ENCODE data around the gene SKIC3.
A peak's percentile ranks its signal among the peaks of the same experiment; 100 is the strongest.

SKIC3 gene

GRCh38 chr5:95564450-95564849 lies 9.7 kb upstream of the SKIC3 start:
- H3K36me3 ChIP-seq (ENCODE audit: control insufficient read depth in 1 of 2, insufficient read depth in 2 of 2, low read length in 2 of 2), result peaks cover 4 to 6% of the 10 kb centered on the region in 2 donors
- H3K27me3 ChIP-seq (ENCODE audit: control insufficient read depth in 1 of 2, insufficient read depth in 2 of 2, low read length in 2 of 2), result no peaks in the 10 kb centered on the region
- H3K9me3 ChIP-seq (ENCODE audit: control insufficient read depth in 1 of 2, low read length in 2 of 2), result no peaks in the 10 kb centered on the region
- H3K27ac ChIP-seq (ENCODE audit: low read depth, low read length), result no peak overlapping the region
- no peak overlapping the region for H3K4me3 ChIP-seq (ENCODE audit: low read depth in 1 of 2, low read length in 2 of 2)
- H3K9ac ChIP-seq (ENCODE audit: low read depth in 1 of 2, low read length in 2 of 2), result no peak overlapping the region
- no peaks in the 10 kb centered on the region for H3K4me1 ChIP-seq (ENCODE audit: control insufficient read depth in 1 of 2, insufficient read depth in 2 of 2, low read length in 2 of 2)

- H3K27ac ChIP-seq (ENCODE audit: low read depth, low read length), result no peak overlapping the region
Measured at GRCh38 chr5:95563367-95563766, 8.6 kb upstream of the SKIC3 start.

GRCh38 chr5:95562282-95562681 lies 7.5 kb upstream of the SKIC3 start:
- Histone ChIP-seq H3K27me3 (ENCODE audit: control insufficient read depth in 1 of 2, insufficient read depth in 2 of 2, low read length in 2 of 2) (no peaks in the 10 kb centered on the region), H3K4me3 (ENCODE audit: low read depth in 1 of 2, low read length in 2 of 2) (no peak overlapping the region), H3K4me1 (ENCODE audit: control insufficient read depth in 1 of 2, insufficient read depth in 2 of 2, low read length in 2 of 2) (no peaks in the 10 kb centered on the region), H3K9ac (ENCODE audit: low read depth in 1 of 2, low read length in 2 of 2) (no peak overlapping the region), H3K27ac (ENCODE audit: low read depth, low read length) (no peak overlapping the region), H3K36me3 (ENCODE audit: control insufficient read depth in 1 of 2, insufficient read depth in 2 of 2, low read length in 2 of 2) (peaks cover 0 to 4% of the 10 kb centered on the region in 2 donors), H3K9me3 (ENCODE audit: control insufficient read depth in 1 of 2, low read length in 2 of 2) (no peaks in the 10 kb centered on the region)

More at GRCh38 chr5:95563367-95563766, 8.6 kb upstream of the SKIC3 start:
- Histone ChIP-seq H3K9me3 (ENCODE audit: control insufficient read depth in 1 of 2, low read length in 2 of 2) (no peaks in the 10 kb centered on the region), H3K4me3 (ENCODE audit: low read depth in 1 of 2, low read length in 2 of 2) (no peak overlapping the region), H3K27me3 (ENCODE audit: control insufficient read depth in 1 of 2, insufficient read depth in 2 of 2, low read length in 2 of 2) (no peaks in the 10 kb centered on the region), H3K4me1 (ENCODE audit: control insufficient read depth in 1 of 2, insufficient read depth in 2 of 2, low read length in 2 of 2) (no peaks in the 10 kb centered on the region), H3K9ac (ENCODE audit: low read depth in 1 of 2, low read length in 2 of 2) (no peak overlapping the region), H3K36me3 (ENCODE audit: control insufficient read depth in 1 of 2, insufficient read depth in 2 of 2, low read length in 2 of 2) (peaks cover 0 to 6% of the 10 kb centered on the region in 2 donors)

GRCh38 chr5:95557841-95558240 lies 3.1 kb upstream of the SKIC3 start:
- Histone ChIP-seq H3K27me3 (ENCODE audit: control insufficient read depth in 1 of 2, insufficient read depth in 2 of 2, low read length in 2 of 2) (no peaks in the 10 kb centered on the region), H3K27ac (ENCODE audit: low read depth, low read length) (no peak overlapping the region), H3K9ac (ENCODE audit: low read depth in 1 of 2, low read length in 2 of 2) (no peak overlapping the region), H3K36me3 (ENCODE audit: control insufficient read depth in 1 of 2, insufficient read depth in 2 of 2, low read length in 2 of 2) (peaks cover 0 to under 1% of the 10 kb centered on the region in 2 donors), H3K9me3 (ENCODE audit: control insufficient read depth in 1 of 2, low read length in 2 of 2) (no peaks in the 10 kb centered on the region), H3K4me1 (ENCODE audit: control insufficient read depth in 1 of 2, insufficient read depth in 2 of 2, low read length in 2 of 2) (peaks cover 14 to 18% of the 10 kb centered on the region in 2 donors), H3K4me3 (ENCODE audit: low read depth in 1 of 2, low read length in 2 of 2) (no peak overlapping the region)

- Histone ChIP-seq H3K9me3 (ENCODE audit: control insufficient read depth in 1 of 2, low read length in 2 of 2) (no peaks in the 10 kb centered on the region), H3K4me1 (ENCODE audit: control insufficient read depth in 1 of 2, insufficient read depth in 2 of 2, low read length in 2 of 2) (peaks cover 14 to 18% of the 10 kb centered on the region in 2 donors), H3K36me3 (ENCODE audit: control insufficient read depth in 1 of 2, insufficient read depth in 2 of 2, low read length in 2 of 2) (peaks cover 0 to 3% of the 10 kb centered on the region in 2 donors), H3K9ac (ENCODE audit: low read depth in 1 of 2, low read length in 2 of 2) (peak overlapping the region; percentile 76 to 80), H3K27me3 (ENCODE audit: control insufficient read depth in 1 of 2, insufficient read depth in 2 of 2, low read length in 2 of 2) (no peaks in the 10 kb centered on the region), H3K27ac (ENCODE audit: low read depth, low read length) (peak overlapping the region; percentile 62), H3K4me3 (ENCODE audit: low read depth in 1 of 2, low read length in 2 of 2) (peak overlapping the region; percentile 96 to 97)
Measured at GRCh38 chr5:95555553-95555952, 776 bp upstream of the SKIC3 start.

GRCh38 chr5:95554331-95554646 lies 488 bp downstream of the SKIC3 start:
- Histone ChIP-seq H3K4me1 (ENCODE audit: control insufficient read depth in 1 of 2, insufficient read depth in 2 of 2, low read length in 2 of 2) (peaks cover 14 to 18% of the 10 kb centered on the region in 2 donors), H3K27ac (ENCODE audit: low read depth, low read length) (peak overlapping the region; percentile 63), H3K27me3 (ENCODE audit: control insufficient read depth in 1 of 2, insufficient read depth in 2 of 2, low read length in 2 of 2) (no peaks in the 10 kb centered on the region), H3K9me3 (ENCODE audit: control insufficient read depth in 1 of 2, low read length in 2 of 2) (no peaks in the 10 kb centered on the region), H3K4me3 (ENCODE audit: low read depth in 1 of 2, low read length in 2 of 2) (peak overlapping the region; percentile 96 to 97), H3K36me3 (ENCODE audit: control insufficient read depth in 1 of 2, insufficient read depth in 2 of 2, low read length in 2 of 2) (peaks cover 0 to 7% of the 10 kb centered on the region in 2 donors), H3K9ac (ENCODE audit: low read depth in 1 of 2, low read length in 2 of 2) (peak overlapping the region; percentile 73 to 80)

GRCh38 chr5:95549030-95549429 lies 5.7 kb downstream of the SKIC3 start:
- peaks cover 6% of the 10 kb centered on the region in 2 donors for H3K4me1 ChIP-seq (ENCODE audit: control insufficient read depth in 1 of 2, insufficient read depth in 2 of 2, low read length in 2 of 2)
- no peak overlapping the region for H3K27ac ChIP-seq (ENCODE audit: low read depth, low read length)
- no peak overlapping the region for H3K4me3 ChIP-seq (ENCODE audit: low read depth in 1 of 2, low read length in 2 of 2)
- peaks cover 25 to 34% of the 10 kb centered on the region in 2 donors for H3K36me3 ChIP-seq (ENCODE audit: control insufficient read depth in 1 of 2, insufficient read depth in 2 of 2, low read length in 2 of 2)
- H3K27me3 ChIP-seq (ENCODE audit: control insufficient read depth in 1 of 2, insufficient read depth in 2 of 2, low read length in 2 of 2), result no peaks in the 10 kb centered on the region
- H3K9ac ChIP-seq (ENCODE audit: low read depth in 1 of 2, low read length in 2 of 2), result no peak overlapping the region
- no peaks in the 10 kb centered on the region for H3K9me3 ChIP-seq (ENCODE audit: control insufficient read depth in 1 of 2, low read length in 2 of 2)

GRCh38 chr5:95543017-95543705 lies 11.6 kb downstream of the SKIC3 start:
- no peaks in the 10 kb centered on the region for H3K27me3 ChIP-seq (ENCODE audit: control insufficient read depth in 1 of 2, insufficient read depth in 2 of 2, low read length in 2 of 2)
- H3K9me3 ChIP-seq (ENCODE audit: control insufficient read depth in 1 of 2, low read length in 2 of 2), result no peaks in the 10 kb centered on the region
- no peak overlapping the region for H3K4me3 ChIP-seq (ENCODE audit: low read depth in 1 of 2, low read length in 2 of 2)
- peaks cover 21 to 56% of the 10 kb centered on the region in 2 donors for H3K36me3 ChIP-seq (ENCODE audit: control insufficient read depth in 1 of 2, insufficient read depth in 2 of 2, low read length in 2 of 2)
- peaks cover 0 to 6% of the 10 kb centered on the region in 2 donors for H3K4me1 ChIP-seq (ENCODE audit: control insufficient read depth in 1 of 2, insufficient read depth in 2 of 2, low read length in 2 of 2)
- no peak overlapping the region for H3K27ac ChIP-seq (ENCODE audit: low read depth, low read length)
- no peak overlapping the region for H3K9ac ChIP-seq (ENCODE audit: low read depth in 1 of 2, low read length in 2 of 2)

- H3K27me3 ChIP-seq (ENCODE audit: control insufficient read depth in 1 of 2, insufficient read depth in 2 of 2, low read length in 2 of 2), result no peaks in the 10 kb centered on the region
- no peaks in the 10 kb centered on the region for H3K4me1 ChIP-seq (ENCODE audit: control insufficient read depth in 1 of 2, insufficient read depth in 2 of 2, low read length in 2 of 2)
- no peaks in the 10 kb centered on the region for H3K9me3 ChIP-seq (ENCODE audit: control insufficient read depth in 1 of 2, low read length in 2 of 2)
- H3K27ac ChIP-seq (ENCODE audit: low read depth, low read length), result no peak overlapping the region
- H3K4me3 ChIP-seq (ENCODE audit: low read depth in 1 of 2, low read length in 2 of 2), result no peak overlapping the region
- H3K36me3 ChIP-seq (ENCODE audit: control insufficient read depth in 1 of 2, insufficient read depth in 2 of 2, low read length in 2 of 2), result peaks cover 8 to 56% of the 10 kb centered on the region in 2 donors
- no peak overlapping the region for H3K9ac ChIP-seq (ENCODE audit: low read depth in 1 of 2, low read length in 2 of 2)
Measured at GRCh38 chr5:95537501-95537900, 17.3 kb downstream of the SKIC3 start.

GRCh38 chr5:95533761-95534160 lies 21.0 kb downstream of the SKIC3 start:
- H3K36me3 ChIP-seq (ENCODE audit: control insufficient read depth in 1 of 2, insufficient read depth in 2 of 2, low read length in 2 of 2), result peaks cover 19 to 49% of the 10 kb centered on the region in 2 donors
- no peaks in the 10 kb centered on the region for H3K9me3 ChIP-seq (ENCODE audit: control insufficient read depth in 1 of 2, low read length in 2 of 2)
- no peak overlapping the region for H3K4me3 ChIP-seq (ENCODE audit: low read depth in 1 of 2, low read length in 2 of 2)
- no peak overlapping the region for H3K27ac ChIP-seq (ENCODE audit: low read depth, low read length)
- H3K27me3 ChIP-seq (ENCODE audit: control insufficient read depth in 1 of 2, insufficient read depth in 2 of 2, low read length in 2 of 2), result no peaks in the 10 kb centered on the region
- no peaks in the 10 kb centered on the region for H3K4me1 ChIP-seq (ENCODE audit: control insufficient read depth in 1 of 2, insufficient read depth in 2 of 2, low read length in 2 of 2)
- no peak overlapping the region for H3K9ac ChIP-seq (ENCODE audit: low read depth in 1 of 2, low read length in 2 of 2)
